K562 (cell line): ENCODE results near the gene NOPCHAP1. TPM values are rescaled to one million over a fixed set of nuclear protein-coding genes. Genes with fewer than 3 reads are reported as not detected.
A peak's percentile ranks its signal among the peaks of the same experiment; 100 is the strongest.

Experiments used
- FOXM1 ChIP-seq, 2 experiments: fragments of 450-650 bp in 1 of 2; sonication (generic) in 1 of 2; formaldehyde crosslinking in 1 of 2; IDR thresholded peaks; 2 replicates each; pipeline versions ENCODE4 v1.6.1 to v1.9.0; 2017 to 2022; ENCODE audit warnings: low read depth in 2 of 2, mild to moderate bottlenecking in 2 of 2, missing genetic modification reagents in 1 of 2, moderate library complexity in 1 of 2
- HMG20B ChIP-seq: fragments of 250-450 bp; sonication (Bioruptor Pico); IDR thresholded peaks from 2 replicates; pipeline ENCODE4 v1.5.0; 2021; ENCODE audit warnings: mild to moderate bottlenecking
- KDM4B ChIP-seq, 2 experiments: fragments of 450-650 bp in 1 of 2; sonication (generic) in 1 of 2; IDR thresholded peaks; 2 replicates each; pipeline ENCODE4 v1.6.1; 2016 to 2017; ENCODE audit warnings: borderline replicate concordance in 2 of 2, antibody characterized with exemption in 1 of 2, low read depth in 1 of 2, mild to moderate bottlenecking in 1 of 2
- MEF2D ChIP-seq: conservative IDR thresholded peaks from 2 replicates; pipeline ENCODE4 v1.6.1; 2016; ENCODE audit warnings: low read depth, missing genetic modification characterization, missing compliant biosample characterization
- MYBL2 ChIP-seq, 2 experiments: fragments of 450-650 bp in 1 of 2; sonication (generic) in 1 of 2; formaldehyde crosslinking in 1 of 2; IDR thresholded peaks; 2 replicates each; pipeline versions ENCODE4 v1.6.1 to v1.8.1; 2017 to 2022; ENCODE audit warnings: borderline replicate concordance in 1 of 2, inconsistent platforms in 1 of 2, low read depth in 1 of 2, mild to moderate bottlenecking in 1 of 2, missing genetic modification reagents in 1 of 2, moderate library complexity in 1 of 2
- NBN ChIP-seq: fragments of 450-650 bp; IDR thresholded peaks from 2 replicates; pipeline ENCODE4 v1.6.1; 2016; ENCODE audit warnings: low read depth, mild to moderate bottlenecking
- POLR2B ChIP-seq: fragments of 450-650 bp; IDR thresholded peaks from 2 replicates; pipeline ENCODE4 v1.6.1; 2018; ENCODE audit warnings: low read depth; ENCODE audit not compliant: partially characterized antibody
- PTBP1 ChIP-seq: fragments of 200-400 bp; formaldehyde crosslinking; IDR thresholded peaks from 2 replicates; pipeline ENCODE4 v1.6.1; 2017; ENCODE audit warnings: low read depth, low read length
- PYGO2 ChIP-seq: fragments of 450-650 bp; IDR thresholded peaks from 2 replicates; pipeline ENCODE4 v1.6.1; 2016; ENCODE audit warnings: mild to moderate bottlenecking, missing genetic modification characterization, moderate library complexity, missing compliant biosample characterization
- RFX7 ChIP-seq: fragments of 250-450 bp; sonication (Bioruptor Pico); IDR thresholded peaks from 2 replicates; pipeline ENCODE4 v1.5.1; 2021; ENCODE audit warnings: mild to moderate bottlenecking
- SAFB ChIP-seq: fragments of 200-400 bp; formaldehyde crosslinking; IDR thresholded peaks from 2 replicates; pipeline ENCODE4 v1.6.1; 2017; ENCODE audit warnings: low read depth, low read length, borderline replicate concordance
- SETDB1 ChIP-seq: IDR thresholded peaks from one replicate; pipeline ENCODE4 v1.6.1; 2012; ENCODE audit warnings: low read length, control low read depth, inconsistent platforms
- SIN3A ChIP-seq, 2 experiments: fragments of 150-350 bp in 1 of 2; IDR thresholded peaks; 2 replicates each; pipeline ENCODE4 v1.6.1; 2011 to 2016; ENCODE audit warnings: borderline replicate concordance in 2 of 2, low read depth in 2 of 2, low read length in 2 of 2, mild to moderate bottlenecking in 2 of 2, moderate library complexity in 2 of 2; ENCODE audit not compliant: control insufficient read depth in 1 of 2
- ZNF140 ChIP-seq: fragments of 250-450 bp; sonication (Bioruptor Pico); IDR thresholded peaks from 2 replicates; pipeline ENCODE4 v1.8.0; 2021; ENCODE audit warnings: moderate library complexity, mild to moderate bottlenecking, inconsistent platforms
- ZNF174 ChIP-seq: fragments of 250-450 bp; sonication (Bioruptor Pico); IDR thresholded peaks from 2 replicates; pipeline ENCODE4 v1.4.0; 2020; ENCODE audit warnings: mild to moderate bottlenecking
- ZNF445 ChIP-seq: fragments of 250-450 bp; sonication (Bioruptor Pico); IDR thresholded peaks from 2 replicates; pipeline ENCODE4 v1.4.0; 2020; ENCODE audit warnings: low read depth, mild to moderate bottlenecking, moderate library complexity
- ZNF57 ChIP-seq: fragments of 450-650 bp; formaldehyde crosslinking; IDR thresholded peaks from 2 replicates; pipeline ENCODE4 v1.4.0; 2020; ENCODE audit warnings: mild to moderate bottlenecking, moderate library complexity
- ZNF644 ChIP-seq: fragments of 200-800 bp; sonication (Bioruptor generic); IDR thresholded peaks from 2 replicates; pipeline ENCODE4 v1.6.1; 2016; ENCODE audit warnings: low read depth, missing genetic modification characterization, missing compliant biosample characterization
- ZSCAN32 ChIP-seq: fragments of 450-650 bp; formaldehyde crosslinking; IDR thresholded peaks from 2 replicates; pipeline ENCODE4 v1.4.0; 2020; ENCODE audit warnings: mild to moderate bottlenecking, moderate library complexity
- polyA plus RNA-seq, 8 experiments: library from polyadenylated mRNA; depleted of rRNA in 4 of 8; stranded (reverse) in 5 of 8; unstranded in 3 of 8; fragments of >200 nt; fragmentation: Nextera tagmentation in 2 of 8; fragmentation: Illumina TruSeq in 1 of 8; extraction: Ambion mirVana in 2 of 8; extraction: Trizol in 1 of 8; gene quantifications; 2 replicates each; pipeline versions ENCODE4 v1.2.1 to v1.2.3, GENCODE V29; 2011 to 2014; ENCODE audit warnings: inconsistent platforms in 1 of 8, missing spikeins in 1 of 8
- total RNA-seq, 7 experiments: library from RNA; depleted of rRNA in 6 of 7; stranded (reverse); fragments of >200 nt in 6 of 7; fragmentation: Illumina TruSeq in 2 of 7; extraction: Trizol in 2 of 7; gene quantifications; 2 replicates each; pipeline versions ENCODE4 v1.2.1 to v1.2.3, GENCODE V29; 2011 to 2021; ENCODE audit warnings: low replicate concordance in 1 of 7
- TF ChIP-seq, protein P1 (sequence below): fragments of 250-450 bp; sonication (Bioruptor Pico); IDR thresholded peaks from 2 replicates; pipeline ENCODE4 v1.4.0; 2020; ENCODE audit warnings: mild to moderate bottlenecking, moderate library complexity, borderline replicate concordance
- TF ChIP-seq, protein P2 (sequence below): sonication (generic); formaldehyde crosslinking; IDR thresholded peaks from 2 replicates; pipeline ENCODE4 v1.8.1; 2023; ENCODE audit warnings: mild to moderate bottlenecking, missing genetic modification reagents
- TF ChIP-seq, protein P3 (sequence below): sonication (generic); formaldehyde crosslinking; IDR thresholded peaks from 2 replicates; pipeline ENCODE4 v1.8.0; 2023; ENCODE audit warnings: mild to moderate bottlenecking, missing genetic modification reagents

The NOPCHAP1 gene
- total and polyA plus RNA-seq, 9 of the 15 experiments (the other 6 are each of a cell fraction or from before 2014, with no cell fraction given), result 19.4 to 108 (median 33.4) TPM

DNA sequence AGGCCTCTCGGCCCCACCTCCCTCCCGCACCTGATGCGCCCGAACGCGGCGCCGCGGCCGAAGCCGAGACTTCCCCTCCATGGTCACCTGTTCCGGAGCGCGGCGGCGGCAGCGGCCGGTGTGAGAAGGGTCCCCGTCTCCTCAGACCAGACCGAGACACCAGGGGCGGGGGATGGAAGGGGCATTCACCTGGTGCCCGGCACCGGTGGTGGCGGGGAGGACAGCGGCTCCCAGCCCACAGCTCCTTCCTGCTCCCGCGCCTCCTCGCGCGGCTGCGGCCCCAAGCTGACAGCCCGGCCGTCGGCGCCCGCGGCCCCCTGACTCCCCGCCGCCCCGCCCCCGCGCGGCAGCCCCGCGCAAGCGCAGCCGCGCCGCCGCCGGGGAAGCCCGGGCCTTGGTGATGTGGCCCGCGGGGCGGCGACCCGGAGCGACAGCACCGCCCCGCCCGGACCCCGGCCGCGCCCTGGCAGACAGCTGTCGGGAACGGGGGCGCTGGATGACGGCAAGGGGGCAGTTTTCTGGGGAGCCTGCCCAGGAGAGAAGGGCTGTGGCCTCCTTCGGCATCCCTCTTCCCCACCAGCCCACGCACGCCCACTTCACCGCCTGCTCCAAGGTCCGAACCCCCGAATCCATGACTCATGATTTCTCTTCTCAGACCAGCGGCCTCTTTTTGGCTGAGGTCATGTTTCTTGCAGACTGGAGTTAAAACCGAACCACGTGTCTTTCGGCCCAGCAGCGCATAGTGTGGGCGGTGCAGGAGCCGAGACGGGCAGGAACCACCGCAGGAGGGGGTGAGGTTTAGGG lies 27.9 kb upstream of the NOPCHAP1 start, which contains the start of gene SLC41A2 (continued):
- TF ChIP-seq, protein P1, sequence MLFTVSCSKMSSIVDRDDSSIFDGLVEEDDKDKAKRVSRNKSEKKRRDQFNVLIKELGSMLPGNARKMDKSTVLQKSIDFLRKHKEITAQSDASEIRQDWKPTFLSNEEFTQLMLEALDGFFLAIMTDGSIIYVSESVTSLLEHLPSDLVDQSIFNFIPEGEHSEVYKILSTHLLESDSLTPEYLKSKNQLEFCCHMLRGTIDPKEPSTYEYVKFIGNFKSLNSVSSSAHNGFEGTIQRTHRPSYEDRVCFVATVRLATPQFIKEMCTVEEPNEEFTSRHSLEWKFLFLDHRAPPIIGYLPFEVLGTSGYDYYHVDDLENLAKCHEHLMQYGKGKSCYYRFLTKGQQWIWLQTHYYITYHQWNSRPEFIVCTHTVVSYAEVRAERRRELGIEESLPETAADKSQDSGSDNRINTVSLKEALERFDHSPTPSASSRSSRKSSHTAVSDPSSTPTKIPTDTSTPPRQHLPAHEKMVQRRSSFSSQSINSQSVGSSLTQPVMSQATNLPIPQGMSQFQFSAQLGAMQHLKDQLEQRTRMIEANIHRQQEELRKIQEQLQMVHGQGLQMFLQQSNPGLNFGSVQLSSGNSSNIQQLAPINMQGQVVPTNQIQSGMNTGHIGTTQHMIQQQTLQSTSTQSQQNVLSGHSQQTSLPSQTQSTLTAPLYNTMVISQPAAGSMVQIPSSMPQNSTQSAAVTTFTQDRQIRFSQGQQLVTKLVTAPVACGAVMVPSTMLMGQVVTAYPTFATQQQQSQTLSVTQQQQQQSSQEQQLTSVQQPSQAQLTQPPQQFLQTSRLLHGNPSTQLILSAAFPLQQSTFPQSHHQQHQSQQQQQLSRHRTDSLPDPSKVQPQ (CRISPR knock-in tag), result no peak
- TF ChIP-seq ZNF140, result no peak
- TF ChIP-seq KDM4B (IDR thresholded peaks at IDR 0.05; ENCODE audit: borderline replicate concordance in 2 of 2, low read depth in 1 of 2), result no peak
- TF ChIP-seq, protein P2, sequence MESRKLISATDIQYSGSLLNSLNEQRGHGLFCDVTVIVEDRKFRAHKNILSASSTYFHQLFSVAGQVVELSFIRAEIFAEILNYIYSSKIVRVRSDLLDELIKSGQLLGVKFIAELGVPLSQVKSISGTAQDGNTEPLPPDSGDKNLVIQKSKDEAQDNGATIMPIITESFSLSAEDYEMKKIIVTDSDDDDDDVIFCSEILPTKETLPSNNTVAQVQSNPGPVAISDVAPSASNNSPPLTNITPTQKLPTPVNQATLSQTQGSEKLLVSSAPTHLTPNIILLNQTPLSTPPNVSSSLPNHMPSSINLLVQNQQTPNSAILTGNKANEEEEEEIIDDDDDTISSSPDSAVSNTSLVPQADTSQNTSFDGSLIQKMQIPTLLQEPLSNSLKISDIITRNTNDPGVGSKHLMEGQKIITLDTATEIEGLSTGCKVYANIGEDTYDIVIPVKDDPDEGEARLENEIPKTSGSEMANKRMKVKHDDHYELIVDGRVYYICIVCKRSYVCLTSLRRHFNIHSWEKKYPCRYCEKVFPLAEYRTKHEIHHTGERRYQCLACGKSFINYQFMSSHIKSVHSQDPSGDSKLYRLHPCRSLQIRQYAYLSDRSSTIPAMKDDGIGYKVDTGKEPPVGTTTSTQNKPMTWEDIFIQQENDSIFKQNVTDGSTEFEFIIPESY (CRISPR knock-in tag), result no peak
- TF ChIP-seq SETDB1, result no peak
- TF ChIP-seq ZNF644 (tag), result no peak
- no peak for TF ChIP-seq MYBL2 (IDR thresholded peaks at IDR 0.05; ENCODE audit: low read depth)
- TF ChIP-seq MYBL2 (CRISPR knock-in tag; IDR thresholded peaks at IDR 0.05; ENCODE audit: borderline replicate concordance), result no peak
- TF ChIP-seq PYGO2 (tag), result no peak
- TF ChIP-seq POLR2B, result no peak
- no peak for TF ChIP-seq SAFB
- TF ChIP-seq HMG20B (CRISPR knock-in tag), result no peak
- no peak for TF ChIP-seq PTBP1
- TF ChIP-seq RFX7 (CRISPR knock-in tag), result no peak
- TF ChIP-seq, protein P3, sequence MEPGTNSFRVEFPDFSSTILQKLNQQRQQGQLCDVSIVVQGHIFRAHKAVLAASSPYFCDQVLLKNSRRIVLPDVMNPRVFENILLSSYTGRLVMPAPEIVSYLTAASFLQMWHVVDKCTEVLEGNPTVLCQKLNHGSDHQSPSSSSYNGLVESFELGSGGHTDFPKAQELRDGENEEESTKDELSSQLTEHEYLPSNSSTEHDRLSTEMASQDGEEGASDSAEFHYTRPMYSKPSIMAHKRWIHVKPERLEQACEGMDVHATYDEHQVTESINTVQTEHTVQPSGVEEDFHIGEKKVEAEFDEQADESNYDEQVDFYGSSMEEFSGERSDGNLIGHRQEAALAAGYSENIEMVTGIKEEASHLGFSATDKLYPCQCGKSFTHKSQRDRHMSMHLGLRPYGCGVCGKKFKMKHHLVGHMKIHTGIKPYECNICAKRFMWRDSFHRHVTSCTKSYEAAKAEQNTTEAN (CRISPR knock-in tag), result no peak
- no peak for TF ChIP-seq SIN3A (IDR thresholded peaks at IDR 0.05; ENCODE audit: borderline replicate concordance in 2 of 2, control insufficient read depth in 1 of 2, low read depth in 2 of 2, low read length in 2 of 2)
- TF ChIP-seq ZNF57, result no peak
- TF ChIP-seq ZNF445, result no peak
- no peak for TF ChIP-seq ZSCAN32 (CRISPR knock-in tag)
- no peak for TF ChIP-seq ZNF174 (CRISPR knock-in tag)
- TF ChIP-seq NBN, result peak; percentile 49; the same call in 1 of the 2 replicates
- no peak for TF ChIP-seq MEF2D (tag)
- TF ChIP-seq FOXM1 (IDR thresholded peaks at IDR 0.05; ENCODE audit: low read depth), result no peak
- TF ChIP-seq FOXM1 (CRISPR knock-in tag; IDR thresholded peaks at IDR 0.05; ENCODE audit: low read depth), result no peak
